Parathyroid adenoma (tissue), 2 donors: Measurements from ENCODE around the gene GP9.
"Not testable (repeated sequence)": the region's sequence is repeated elsewhere in the genome, so short reads cannot be mapped to it uniquely, and the experiment has no call there.

ENCODE experiments used
- H2AFZ ChIP-seq: fragments of 300-600 bp; sonication (generic); one replicate; pipeline ENCODE4 v1.7.0; 2017; ENCODE audit warnings: antibody characterized with exemption, mild to moderate bottlenecking
- H3K27ac ChIP-seq: fragments of 300-600 bp; sonication (generic); one replicate; pipeline ENCODE4 v1.7.0; 2017
- H3K27me3 ChIP-seq: fragments of 300-600 bp; sonication (generic); one replicate; pipeline ENCODE4 v1.7.0; 2017; ENCODE audit warnings: low read length; ENCODE audit not compliant: control insufficient read depth, insufficient read depth
- H3K36me3 ChIP-seq: fragments of 300-600 bp; sonication (generic); one replicate; pipeline ENCODE4 v1.7.0; 2017; ENCODE audit warnings: low read length; ENCODE audit not compliant: control insufficient read depth, insufficient read depth
- H3K4me1 ChIP-seq: fragments of 300-600 bp; sonication (generic); one replicate; pipeline ENCODE4 v1.7.0; 2017; ENCODE audit warnings: control low read depth
- H3K4me2 ChIP-seq: fragments of 300-600 bp; sonication (generic); one replicate; pipeline ENCODE4 v1.7.0; 2017; ENCODE audit warnings: low read length
- H3K4me3 ChIP-seq: fragments of 300-600 bp; sonication (generic); one replicate; pipeline ENCODE4 v1.7.0; 2017; ENCODE audit warnings: low read depth, low read length
- H3K79me2 ChIP-seq: fragments of 300-600 bp; sonication (generic); one replicate; pipeline ENCODE4 v1.7.0; 2017; ENCODE audit warnings: control low read depth
- H3K9ac ChIP-seq: fragments of 300-600 bp; sonication (generic); one replicate; pipeline ENCODE4 v1.7.0; 2017; ENCODE audit warnings: mild to moderate bottlenecking
- H3K9me3 ChIP-seq: fragments of 300-600 bp; sonication (generic); one replicate; pipeline ENCODE4 v1.7.0; 2017; ENCODE audit warnings: low read length; ENCODE audit not compliant: control insufficient read depth
- CTCF ChIP-seq: fragments of 300-600 bp; sonication (generic); IDR thresholded peaks from one replicate; pipeline ENCODE4 v1.7.0; 2017; ENCODE audit warnings: antibody characterized with exemption, mild to moderate bottlenecking
- donor health status: primary hyperparathyroidism.

The GP9 gene

GRCh38 chr3:129104498-129105079 lies 44.0 kb downstream of the GP9 start:
- Histone ChIP-seq H3K27ac (no peak overlapping the region), H3K4me3 (no peak overlapping the region), H3K27me3 (no peaks in the 10 kb centered on the region), H3K36me3 (no peaks in the 10 kb centered on the region), H3K79me2 (peaks cover 76% of the 10 kb centered on the region), H3K4me1 (no peaks in the 10 kb centered on the region), H3K9me3 (no peaks in the 10 kb centered on the region), H3K9ac (no peak overlapping the region), H3K4me2 (no peak overlapping the region), H2AFZ (no peak overlapping the region)
- TF ChIP-seq CTCF = no peak

DNA sequence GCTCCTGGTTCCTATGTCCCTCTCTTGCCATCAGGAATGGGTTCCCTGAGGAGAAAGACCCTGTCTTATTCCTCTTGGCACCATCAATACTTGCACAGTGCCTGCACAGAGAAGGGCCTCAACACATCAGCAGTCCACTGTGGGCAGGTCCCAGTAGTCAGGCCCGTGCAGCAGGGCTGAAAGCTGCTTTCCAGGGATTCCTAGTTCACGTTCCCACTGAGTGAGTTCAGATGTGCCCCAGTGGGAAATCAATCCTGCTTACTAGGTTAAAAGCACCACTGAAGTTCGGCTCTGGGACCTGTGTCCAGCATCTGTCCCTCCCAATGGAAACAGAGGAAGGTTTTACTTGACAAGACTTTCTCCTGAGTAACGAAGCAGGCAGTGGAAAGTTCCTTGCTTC lies 45.3 kb downstream of the GP9 start:
- H3K4me3 ChIP-seq = no peak overlapping the region
- no peak overlapping the region for H3K27ac ChIP-seq
- H3K4me1 ChIP-seq = no peaks in the 10 kb centered on the region
- no peak for TF ChIP-seq CTCF
- no peak overlapping the region for H2AFZ ChIP-seq
- H3K9me3 ChIP-seq = no peaks in the 10 kb centered on the region
- H3K36me3 ChIP-seq = no peaks in the 10 kb centered on the region
- H3K27me3 ChIP-seq = no peaks in the 10 kb centered on the region
- H3K9ac ChIP-seq = no peak overlapping the region
- H3K79me2 ChIP-seq = peaks cover 78% of the 10 kb centered on the region
- no peak overlapping the region for H3K4me2 ChIP-seq

DNA sequence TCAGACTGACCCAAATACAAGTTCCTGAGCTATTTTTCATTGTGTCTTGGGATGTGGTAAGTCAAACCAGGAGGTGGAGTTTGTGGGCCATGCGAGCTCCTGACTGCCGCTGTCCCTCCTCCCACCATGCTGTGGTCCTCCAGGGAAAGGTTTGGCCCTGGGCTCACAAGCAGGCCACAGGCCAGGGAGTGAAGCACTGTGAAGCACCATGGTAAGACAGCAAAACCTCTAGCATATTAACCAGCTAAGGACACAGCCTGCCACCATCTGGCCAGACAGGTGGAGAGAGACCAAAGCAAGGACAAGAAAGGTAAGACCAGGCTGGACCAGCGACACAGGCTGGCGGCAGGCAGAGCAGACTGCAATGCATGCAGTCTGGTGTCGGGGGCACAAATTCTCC lies 45.7 kb downstream of the GP9 start:
- Histone ChIP-seq H3K27ac (no peak overlapping the region), H3K9me3 (no peaks in the 10 kb centered on the region), H3K79me2 (peaks cover 81% of the 10 kb centered on the region), H3K4me1 (no peaks in the 10 kb centered on the region), H3K9ac (no peak overlapping the region), H3K4me3 (no peak overlapping the region), H3K4me2 (no peak overlapping the region), H3K36me3 (no peaks in the 10 kb centered on the region), H2AFZ (no peak overlapping the region), H3K27me3 (no peaks in the 10 kb centered on the region)
- no peak for TF ChIP-seq CTCF

DNA sequence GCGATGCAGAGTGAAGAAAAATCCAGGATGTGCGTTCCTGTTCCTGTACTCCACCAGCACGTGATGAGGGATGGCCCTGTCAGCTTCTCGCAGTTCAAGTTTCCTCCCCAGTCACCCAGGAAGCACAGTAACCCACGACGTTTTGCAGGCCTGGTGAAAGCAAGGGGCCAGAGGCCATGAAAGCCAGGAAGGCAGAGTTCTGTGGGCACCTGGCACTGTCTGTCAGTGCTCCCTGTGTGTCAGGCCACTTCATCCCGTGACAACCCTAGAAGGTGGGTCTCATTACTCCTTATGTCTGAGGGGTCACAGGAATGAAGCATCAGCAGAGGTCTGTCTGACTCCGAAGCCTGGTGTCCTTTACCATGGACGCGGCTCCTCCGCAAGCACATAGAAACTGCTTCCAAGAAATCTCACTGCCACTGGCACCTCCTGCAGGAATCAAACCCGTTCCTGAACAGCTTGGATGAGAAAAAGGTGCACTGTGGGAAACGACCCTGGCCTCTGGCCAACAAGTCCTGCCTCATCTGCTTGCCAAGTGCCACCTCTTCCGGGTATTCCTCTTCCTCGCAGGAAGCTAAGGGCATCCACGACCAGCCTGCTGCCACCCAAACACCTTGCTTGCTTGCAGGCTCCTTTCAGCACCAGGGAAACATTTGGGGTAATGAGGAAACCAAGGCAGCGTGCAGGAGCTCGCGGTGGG lies 46.4 kb downstream of the GP9 start:
- Histone ChIP-seq H3K9me3 (no peaks in the 10 kb centered on the region), H3K4me1 (no peaks in the 10 kb centered on the region), H3K9ac (no peak overlapping the region), H3K36me3 (no peaks in the 10 kb centered on the region), H3K27me3 (no peaks in the 10 kb centered on the region), H3K27ac (no peak overlapping the region), H2AFZ (no peak overlapping the region), H3K79me2 (peaks cover 77% of the 10 kb centered on the region), H3K4me3 (no peak overlapping the region), H3K4me2 (no peak overlapping the region)
- TF ChIP-seq CTCF = no peak

- Histone ChIP-seq H3K36me3 (no peaks in the 10 kb centered on the region), H3K4me1 (no peaks in the 10 kb centered on the region)
These were observed 47.2 kb downstream of the GP9 start for GRCh38 chr3:129107793-129108192.

GRCh38 chr3:129111076-129111780 lies 50.6 kb downstream of the GP9 start:
- not testable (repeated sequence) for H3K9me3 ChIP-seq, H3K36me3 ChIP-seq, H3K27me3 ChIP-seq, H3K4me3 ChIP-seq, H3K9ac ChIP-seq, H3K27ac ChIP-seq, H3K4me1 ChIP-seq, H2AFZ ChIP-seq, H3K4me2 ChIP-seq
- peaks cover 73% of the 10 kb centered on the region for H3K79me2 ChIP-seq

More at GRCh38 chr3:129107793-129108192, 47.2 kb downstream of the GP9 start:
- H3K9me3 ChIP-seq = no peaks in the 10 kb centered on the region
- TF ChIP-seq CTCF = no peak
- no peaks in the 10 kb centered on the region for H3K27me3 ChIP-seq
- peaks cover 78% of the 10 kb centered on the region for H3K79me2 ChIP-seq
- no peak overlapping the region for H2AFZ ChIP-seq
- H3K4me2 ChIP-seq = no peak overlapping the region
- no peak overlapping the region for H3K4me3 ChIP-seq
- H3K9ac ChIP-seq = no peak overlapping the region
- H3K27ac ChIP-seq = no peak overlapping the region
